NCI-H82 treated with DMSO at 0.1 percent for 48 hours (cell line): Measurements from ENCODE around the gene ISOC2.

Source experiments
- DNase-seq: peaks from one replicate; lab custom pipeline; 2025; ENCODE audit not compliant: unreplicated experiment; lab: John Stamatoyannopoulos, UW

ISOC2 gene

DNA sequence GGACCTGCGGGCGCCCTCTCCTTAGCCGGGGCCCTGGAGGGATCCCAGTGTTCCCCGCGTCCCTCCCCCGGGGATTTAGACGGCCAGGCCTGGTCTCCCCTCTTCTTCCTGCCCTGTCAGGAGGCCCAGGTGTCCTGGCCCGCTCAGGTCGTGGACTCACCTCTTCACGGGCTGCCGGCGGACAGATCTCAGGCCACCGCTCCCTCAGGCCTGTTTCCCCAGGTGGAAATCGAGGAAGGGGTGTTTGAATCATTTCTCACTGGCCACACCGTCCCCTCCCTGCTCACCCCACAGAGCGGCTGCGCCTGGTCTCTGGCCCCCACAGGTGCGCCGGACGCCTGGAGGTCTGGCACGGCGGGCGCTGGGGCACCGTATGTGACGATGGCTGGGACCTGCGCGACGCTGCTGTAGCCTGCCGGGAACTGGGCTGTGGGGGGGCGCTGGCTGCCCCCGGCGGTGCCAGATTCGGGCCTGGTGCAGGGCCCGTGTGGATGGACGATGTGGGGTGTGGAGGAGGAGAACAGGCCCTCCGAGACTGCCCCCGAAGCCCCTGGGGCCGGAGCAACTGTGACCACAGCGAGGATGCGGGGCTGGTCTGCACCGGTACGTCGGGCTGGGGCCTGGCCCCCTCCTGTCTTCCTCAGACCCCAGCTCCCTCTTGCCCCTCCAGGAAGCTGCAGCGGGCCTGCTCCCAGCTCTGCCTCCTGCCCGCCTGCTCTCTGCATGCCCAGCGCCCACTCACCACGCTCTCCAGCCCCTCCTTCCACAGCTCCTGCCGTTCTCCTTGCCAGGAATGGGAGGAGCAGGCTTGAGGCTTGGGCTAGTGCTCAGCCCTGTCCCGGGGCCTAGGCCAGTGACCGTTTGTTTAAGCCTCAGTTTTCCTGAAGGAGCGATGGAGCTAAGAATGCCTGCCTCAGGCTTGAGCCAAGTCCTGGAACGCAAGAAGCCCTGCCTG is 29.3 kb upstream of the ISOC2 start:
- no peak for DNase-seq

DNA sequence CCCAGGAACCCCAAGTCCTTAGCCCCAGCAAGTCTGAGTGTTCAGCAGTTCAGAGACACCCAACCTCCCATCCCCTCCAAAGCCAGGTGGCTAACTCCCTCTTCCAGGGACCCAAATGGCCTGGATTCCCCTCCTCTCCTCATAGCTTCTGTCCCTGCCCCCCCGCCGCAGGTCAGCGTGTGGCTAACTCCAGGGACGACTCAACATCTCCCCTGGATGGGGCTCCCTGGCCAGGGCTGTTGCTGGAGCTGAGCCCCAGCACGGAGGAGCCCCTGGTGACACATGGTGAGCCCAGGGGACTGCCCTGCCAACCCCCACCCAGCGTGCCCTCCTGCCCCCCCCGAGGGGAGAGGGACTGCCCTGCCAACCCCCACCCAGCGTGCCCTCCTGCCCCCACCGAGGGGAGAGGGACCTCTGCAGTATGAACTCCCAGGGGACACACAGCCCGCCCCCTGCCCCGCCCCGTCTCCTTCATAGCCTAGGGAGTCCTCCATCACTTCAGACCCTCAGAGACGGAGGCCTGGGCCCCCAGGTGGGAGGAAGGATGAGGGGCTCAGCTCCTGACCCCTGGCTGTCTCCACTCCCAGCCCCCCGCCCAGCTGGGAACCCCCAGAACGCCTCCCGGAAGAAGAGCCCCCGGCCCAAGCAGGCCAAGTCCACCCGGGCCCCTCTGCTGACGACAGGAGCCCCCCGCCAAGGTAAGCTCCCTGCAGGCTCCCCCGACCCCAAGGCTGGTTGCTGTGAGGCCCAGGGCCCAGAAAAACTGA is 28.5 kb upstream of the ISOC2 start:
- no peak for DNase-seq

- no peak for DNase-seq
Observed at GRCh38 chr19:55488986-55489710, 27.7 kb upstream of the ISOC2 start.

DNA sequence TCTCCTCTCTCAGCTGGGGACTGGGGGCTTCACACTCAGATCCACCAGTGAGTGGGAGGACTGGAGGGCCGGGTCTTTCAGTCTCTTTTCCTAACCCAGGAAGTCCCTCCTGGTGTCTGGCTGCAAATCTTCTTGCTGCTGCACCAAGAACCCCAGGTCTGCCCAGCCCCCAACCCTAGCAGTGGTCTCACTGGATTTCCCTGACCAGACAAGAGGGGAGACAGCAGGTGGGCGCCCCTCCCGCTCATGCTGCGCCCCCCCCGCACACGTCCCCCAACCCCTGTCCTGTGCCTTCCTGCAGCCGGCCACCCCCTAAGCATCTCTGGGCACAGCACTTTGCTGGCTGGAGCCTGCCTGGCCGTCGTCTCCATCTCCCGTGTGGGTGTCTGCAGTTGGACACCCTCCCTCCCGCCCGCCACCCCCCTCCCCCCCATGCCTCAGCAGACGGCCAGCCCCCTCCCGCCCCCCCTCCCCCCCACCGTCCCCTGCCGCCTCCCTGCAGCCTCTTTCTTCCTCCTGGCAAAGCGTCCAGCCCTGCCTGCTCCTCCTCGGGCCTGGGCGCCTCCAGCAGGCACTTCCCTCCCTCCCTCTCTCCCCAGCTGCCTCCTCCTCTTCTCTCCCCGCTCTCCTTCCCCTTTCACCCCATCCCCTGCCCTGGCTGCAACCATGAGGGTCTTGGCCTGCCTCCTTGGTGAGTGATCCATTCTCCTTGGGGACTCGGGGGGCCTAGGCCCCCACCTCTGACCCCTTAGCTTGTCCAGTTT is 26.7 kb upstream of the ISOC2 start, which contains the start of gene SSC5D:
TSS of gene SSC5D (plus strand) at position 513 of the 764 bp plus-strand sequence. CDS start at position 667, 154 bp downstream.
- no peak for DNase-seq

GRCh38 chr19:55486971-55487923 is 25.8 kb upstream of the ISOC2 start:
- no peak for DNase-seq

DNA sequence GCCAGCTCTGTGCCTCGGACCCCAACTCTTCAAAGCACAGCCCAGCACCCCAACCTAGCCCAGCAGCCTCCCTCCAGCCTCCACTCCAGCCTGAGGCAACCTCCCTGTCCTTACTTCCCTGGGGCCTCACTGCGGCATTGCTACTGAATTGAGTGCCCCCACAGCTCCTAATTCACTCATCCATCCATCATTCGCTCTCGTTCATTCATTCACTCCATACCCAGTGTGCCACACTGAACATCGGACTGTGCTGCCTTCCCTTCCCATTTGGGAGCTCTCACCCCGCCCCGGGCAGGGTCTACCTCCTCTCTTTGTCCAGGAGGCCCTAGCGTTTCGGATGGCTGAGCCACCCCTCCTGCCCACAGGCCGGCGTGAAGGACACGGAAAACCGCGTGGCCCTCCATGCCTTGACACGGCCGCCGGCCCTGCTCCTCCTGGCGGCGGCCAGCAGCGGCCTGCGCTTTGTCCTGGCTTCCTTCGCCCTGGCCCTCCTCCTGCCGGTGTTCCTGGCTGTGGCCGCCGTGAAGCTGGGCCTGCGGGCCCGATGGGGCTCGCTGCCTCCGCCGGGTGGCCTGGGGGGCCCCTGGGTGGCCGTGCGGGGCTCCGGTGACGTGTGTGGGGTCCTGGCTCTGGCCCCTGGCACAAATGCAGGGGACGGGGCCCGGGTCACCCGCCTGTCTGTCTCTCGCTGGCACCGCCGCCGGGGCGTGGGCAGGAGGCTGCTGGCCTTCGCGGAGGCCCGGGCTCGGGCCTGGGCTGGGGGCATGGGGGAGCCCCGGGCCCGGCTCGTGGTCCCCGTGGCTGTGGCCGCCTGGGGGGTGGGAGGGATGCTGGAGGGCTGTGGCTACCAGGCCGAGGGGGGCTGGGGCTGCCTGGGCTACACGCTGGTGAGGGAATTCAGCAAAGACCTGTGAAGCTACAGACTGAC is 24.9 kb upstream of the ISOC2 start:
- DNase-seq, result no peak

DNA sequence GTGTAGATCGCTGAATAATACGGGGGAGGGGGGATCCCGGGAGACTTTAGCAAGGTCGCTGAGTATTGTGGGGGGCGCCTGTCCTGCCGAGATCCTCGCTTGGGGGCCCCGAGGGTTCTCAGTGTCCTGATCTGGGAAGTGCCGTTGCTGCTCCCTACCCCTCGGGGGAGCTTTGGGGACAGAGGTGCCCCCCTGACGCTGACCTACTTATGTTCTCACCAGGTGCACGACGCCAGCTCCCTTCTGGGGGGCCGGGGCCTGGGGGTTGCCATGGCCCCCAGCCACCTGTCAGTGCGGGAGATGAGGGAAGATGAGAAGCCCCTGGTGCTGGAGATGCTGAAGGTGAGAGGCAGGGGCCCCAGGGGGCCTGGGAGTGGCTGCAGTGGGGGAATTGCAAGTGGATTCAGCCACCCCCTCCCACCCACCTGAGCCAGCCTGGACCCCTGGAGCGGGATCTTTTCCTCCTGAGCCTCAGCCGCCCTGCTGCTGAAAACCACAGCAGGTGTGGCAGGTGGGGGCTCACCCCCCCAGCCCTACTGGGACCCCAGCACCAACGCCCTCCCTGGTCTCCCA is 24.1 kb upstream of the ISOC2 start:
- DNase-seq, result no peak

DNA sequence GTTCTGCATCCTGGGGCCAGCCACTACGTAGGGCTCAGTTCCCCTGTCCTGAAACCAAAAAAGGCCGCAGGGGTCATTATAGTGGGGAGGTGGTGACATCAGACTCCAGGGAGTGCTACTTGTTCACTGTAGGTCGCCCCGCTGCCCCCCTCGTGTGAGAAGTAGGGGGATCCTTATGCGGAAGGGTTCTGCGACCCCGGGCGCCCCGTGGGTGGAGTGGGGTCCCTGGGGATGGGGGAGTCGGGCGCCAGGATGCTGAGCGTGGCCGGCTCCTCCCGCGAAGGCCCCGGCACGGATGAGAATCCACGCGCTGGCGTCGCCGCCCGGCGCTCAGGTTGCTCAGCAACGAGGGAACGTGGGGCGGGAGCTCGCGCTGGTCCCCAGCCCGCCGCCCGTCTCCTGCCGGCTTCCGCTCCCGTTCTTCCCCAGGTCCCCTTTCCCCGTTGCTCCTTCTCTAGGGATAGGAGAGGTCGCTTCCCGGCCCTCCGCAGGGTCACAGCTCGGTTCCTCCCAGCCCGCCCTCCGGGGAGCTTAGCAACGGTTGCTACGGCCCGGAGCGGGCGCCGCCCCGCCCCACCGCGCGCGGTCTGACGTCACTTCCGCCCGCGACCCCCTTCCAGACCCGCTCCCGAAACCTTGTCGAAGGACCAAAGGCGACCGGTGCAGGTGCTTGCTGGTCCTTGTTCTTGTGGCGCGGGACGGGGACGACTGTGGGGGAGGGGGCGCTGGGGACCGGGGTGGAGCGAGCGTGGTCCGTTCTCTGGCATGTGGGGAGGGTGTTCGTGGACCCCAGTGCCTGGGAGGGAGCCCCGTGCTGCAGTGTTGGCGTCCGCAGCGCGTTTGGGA is 23.4 kb upstream of the ISOC2 start, which contains the start of gene NAT14:
TSS of gene NAT14 (plus strand) at position 596 of the 846 bp plus-strand sequence. CDS start 521 bp downstream, outside the sequence.
- peak; percentile 54 for DNase-seq

- no peak for DNase-seq
Observed at GRCh38 chr19:55483706-55484592, 22.5 kb upstream of the ISOC2 start.

- DNase-seq, result no peak
Observed at GRCh38 chr19:55482967-55483705, 21.7 kb upstream of the ISOC2 start.

- DNase-seq, result no peak
Observed at GRCh38 chr19:55482156-55482961, 20.9 kb upstream of the ISOC2 start.

DNA sequence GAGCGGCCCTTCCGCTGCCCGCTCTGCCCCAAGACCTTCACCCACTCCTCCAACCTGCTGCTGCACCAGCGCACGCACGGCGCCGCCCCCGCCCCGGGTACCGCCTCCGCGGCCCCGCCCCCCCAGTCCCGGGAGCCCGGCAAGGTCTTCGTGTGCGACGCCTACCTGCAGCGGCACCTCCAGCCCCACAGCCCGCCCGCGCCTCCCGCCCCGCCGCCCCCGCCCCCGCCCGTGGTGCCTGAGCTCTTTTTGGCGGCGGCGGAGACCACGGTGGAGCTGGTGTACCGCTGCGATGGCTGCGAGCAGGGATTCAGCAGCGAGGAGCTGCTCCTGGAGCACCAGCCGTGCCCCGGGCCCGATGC is 20.3 kb upstream of the ISOC2 start:
- no peak for DNase-seq

- no peak for DNase-seq
Observed at GRCh38 chr19:55481148-55481793, 19.8 kb upstream of the ISOC2 start.
